ENCODE measurements around the gene SORBS1.

DNA sequence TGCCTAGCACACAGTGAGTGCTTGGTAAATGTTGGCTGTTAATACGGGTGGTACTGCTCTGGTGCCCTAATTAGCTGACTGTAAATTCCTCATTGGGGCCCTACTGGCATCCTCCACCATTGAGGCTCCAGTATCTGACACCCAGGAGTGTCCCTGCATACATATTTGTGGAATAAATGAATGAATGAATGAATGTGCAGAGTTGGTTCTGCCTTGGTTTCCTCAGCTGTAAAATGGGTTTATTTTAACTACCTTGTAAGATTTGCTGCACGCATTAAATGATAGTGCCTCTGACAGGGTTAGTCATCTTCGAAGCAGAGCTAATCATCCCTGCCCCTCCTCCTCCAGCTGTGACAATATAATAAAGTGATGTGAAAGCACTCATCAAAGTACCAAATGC is 49.6 kb upstream of the SORBS1 start:
- no peak for TF ChIP-seq SP1 (CRISPR knock-in tag; conservative IDR thresholded peaks at IDR 0.05)
- TF ChIP-seq KAT7 (CRISPR knock-in tag; IDR thresholded peaks at IDR 0.05; ENCODE audit: borderline replicate concordance) = no peak
- no peak for TF ChIP-seq IRF2 (CRISPR knock-in tag; IDR thresholded peaks at IDR 0.05; ENCODE audit: borderline replicate concordance, low read depth)
- TF ChIP-seq CTCF (IDR thresholded peaks at IDR 0.05) = no peak
- no peak for TF ChIP-seq TCF7 (CRISPR knock-in tag; IDR thresholded peaks at IDR 0.05; ENCODE audit: low read depth)
- no peak for TF ChIP-seq ETV6 (CRISPR knock-in tag; IDR thresholded peaks at IDR 0.05)

Data from WTC11 (cell line).